ENCODE results near the gene BRCA1. TPM values are rescaled to one million over a fixed set of nuclear protein-coding genes. Genes with fewer than 3 reads are reported as not detected.
A peak's percentile ranks its signal among the peaks of the same experiment; 100 is the strongest.
"Not testable (repeated sequence)": the region's sequence is repeated elsewhere in the genome, so short reads cannot be mapped to it uniquely, and the experiment has no call there.

BRCA1 gene
- 10 to 100 TPM; 29.5 to 37.4 (median 36.5) TPM for total RNA-seq

- no peaks in the 10 kb centered on the region for H3K27me3 Mint-ChIP-seq (ENCODE audit: low read depth)
- peaks cover 26% of the 10 kb centered on the region for H3K4me1 Mint-ChIP-seq (ENCODE audit: low read depth)
- H3K4me3 Mint-ChIP-seq: peak within 1 kb of the TSS; percentile 95
- H3K9me3 Mint-ChIP-seq: no peaks in the 10 kb centered on the region
- peak; percentile 88 for DNase-seq
- H3K36me3 Mint-ChIP-seq (ENCODE audit: insufficient read depth): peaks cover 11% of the 10 kb centered on the region
- peak; percentile 99 for ATAC-seq
These were observed at the start of gene BRCA1 for GRCh38 chr17:43125133-43125966. Gene BRCA1, minus strand, starts transcription at chr17:43125364. Its CDS starts 1,268 bp downstream, at chr17:43124096.

GRCh38 chr17:43171586-43172487 lies 46.7 kb upstream of the BRCA1 start:
- no peaks in the 10 kb centered on the region for H3K27me3 Mint-ChIP-seq (ENCODE audit: low read depth)
- no peaks in the 10 kb centered on the region for H3K9me3 Mint-ChIP-seq
- H3K4me3 Mint-ChIP-seq: no peak overlapping the region
- peaks cover 14% of the 10 kb centered on the region for H3K36me3 Mint-ChIP-seq (ENCODE audit: insufficient read depth)
- H3K4me1 Mint-ChIP-seq (ENCODE audit: low read depth): peaks cover 36% of the 10 kb centered on the region
- DNase-seq: no peak
- ATAC-seq: no peak

- Mint-ChIP-seq H3K4me1 (ENCODE audit: low read depth) (peaks cover 27% of the 10 kb centered on the region), H3K4me3 (no peak within 1 kb of the TSS), H3K9me3 (no peaks in the 10 kb centered on the region), H3K27me3 (ENCODE audit: low read depth) (no peaks in the 10 kb centered on the region), H3K36me3 (ENCODE audit: insufficient read depth) (peaks cover 11% of the 10 kb centered on the region)
- ATAC-seq (peak; percentile 79 to 83), DNase-seq (peak; percentile 88)
These were observed 45.8 kb upstream of the BRCA1 start, which contains the start of gene NBR1 for GRCh38 chr17:43170766-43171585. Gene NBR1, plus strand, starts transcription at chr17:43171214. Its CDS starts 4,586 bp downstream, at chr17:43175800.

- Mint-ChIP-seq H3K36me3 (ENCODE audit: insufficient read depth) (peaks cover 4% of the 10 kb centered on the region), H3K4me1 (ENCODE audit: low read depth) (peaks cover 20% of the 10 kb centered on the region), H3K9me3 (no peaks in the 10 kb centered on the region), H3K4me3 (no peak overlapping the region), H3K27me3 (ENCODE audit: low read depth) (no peaks in the 10 kb centered on the region)
- ATAC-seq (peak; percentile 86 to 88), DNase-seq (peak; percentile 79)
These were observed 45.1 kb upstream of the BRCA1 start for GRCh38 chr17:43170140-43170765.

- no peak for DNase-seq
- Mint-ChIP-seq H3K9me3 (no peaks in the 10 kb centered on the region), H3K4me3 (no peak overlapping the region), H3K4me1 (ENCODE audit: low read depth) (peaks cover 17% of the 10 kb centered on the region), H3K27me3 (ENCODE audit: low read depth) (no peaks in the 10 kb centered on the region), H3K36me3 (ENCODE audit: insufficient read depth) (peaks cover 4% of the 10 kb centered on the region)
- ATAC-seq: peak; percentile 10 to 12
These were observed 44.5 kb upstream of the BRCA1 start for GRCh38 chr17:43169561-43170139.

- H3K4me1 Mint-ChIP-seq (ENCODE audit: low read depth); H3K27me3 Mint-ChIP-seq (ENCODE audit: low read depth); DNase-seq; H3K36me3 Mint-ChIP-seq (ENCODE audit: insufficient read depth); H3K4me3 Mint-ChIP-seq; H3K9me3 Mint-ChIP-seq; ATAC-seq: not testable (repeated sequence)
These were observed 40.8 kb upstream of the BRCA1 start for GRCh38 chr17:43165971-43166370.

- not testable (repeated sequence) for H3K9me3 Mint-ChIP-seq; DNase-seq; ATAC-seq; H3K27me3 Mint-ChIP-seq (ENCODE audit: low read depth); H3K36me3 Mint-ChIP-seq (ENCODE audit: insufficient read depth); H3K4me1 Mint-ChIP-seq (ENCODE audit: low read depth); H3K4me3 Mint-ChIP-seq
These were observed 34.8 kb upstream of the BRCA1 start for GRCh38 chr17:43159957-43160356.

- not testable (repeated sequence) for H3K9me3 Mint-ChIP-seq; DNase-seq; H3K4me1 Mint-ChIP-seq (ENCODE audit: low read depth); H3K27me3 Mint-ChIP-seq (ENCODE audit: low read depth); H3K36me3 Mint-ChIP-seq (ENCODE audit: insufficient read depth); H3K4me3 Mint-ChIP-seq; ATAC-seq
These were observed 34.1 kb upstream of the BRCA1 start for GRCh38 chr17:43159232-43159631.

- ATAC-seq (no peak), DNase-seq (no peak)
- H3K4me1 Mint-ChIP-seq (ENCODE audit: low read depth): no peaks in the 10 kb centered on the region
- H3K9me3 Mint-ChIP-seq: peaks cover 6% of the 10 kb centered on the region
- H3K27me3 Mint-ChIP-seq (ENCODE audit: low read depth): no peaks in the 10 kb centered on the region
- H3K36me3 Mint-ChIP-seq (ENCODE audit: insufficient read depth): peaks cover 7% of the 10 kb centered on the region
- no peak overlapping the region for H3K4me3 Mint-ChIP-seq
These were observed 30.5 kb upstream of the BRCA1 start for GRCh38 chr17:43155666-43156065.

GRCh38 chr17:43153197-43153835 lies 28.2 kb upstream of the BRCA1 start:
- H3K4me1 Mint-ChIP-seq (ENCODE audit: low read depth); DNase-seq; H3K9me3 Mint-ChIP-seq; H3K36me3 Mint-ChIP-seq (ENCODE audit: insufficient read depth); ATAC-seq; H3K4me3 Mint-ChIP-seq; H3K27me3 Mint-ChIP-seq (ENCODE audit: low read depth): not testable (repeated sequence)

GRCh38 chr17:43151880-43152456 lies 26.8 kb upstream of the BRCA1 start:
- DNase-seq: no peak
- Mint-ChIP-seq H3K27me3 (ENCODE audit: low read depth) (no peaks in the 10 kb centered on the region), H3K36me3 (ENCODE audit: insufficient read depth) (peaks cover 5% of the 10 kb centered on the region), H3K4me1 (ENCODE audit: low read depth) (no peaks in the 10 kb centered on the region), H3K9me3 (peaks cover 6% of the 10 kb centered on the region), H3K4me3 (no peak overlapping the region)
- no peak for ATAC-seq

GRCh38 chr17:43146649-43147048 lies 21.5 kb upstream of the BRCA1 start:
- no peak overlapping the region for H3K4me3 Mint-ChIP-seq
- H3K36me3 Mint-ChIP-seq (ENCODE audit: insufficient read depth): peaks cover 11% of the 10 kb centered on the region
- no peaks in the 10 kb centered on the region for H3K27me3 Mint-ChIP-seq (ENCODE audit: low read depth)
- no peak for ATAC-seq
- no peaks in the 10 kb centered on the region for H3K4me1 Mint-ChIP-seq (ENCODE audit: low read depth)
- no peak for DNase-seq
- no peaks in the 10 kb centered on the region for H3K9me3 Mint-ChIP-seq

- H3K9me3 Mint-ChIP-seq: no peaks in the 10 kb centered on the region
- no peaks in the 10 kb centered on the region for H3K4me1 Mint-ChIP-seq (ENCODE audit: low read depth)
- no peak for ATAC-seq
- H3K36me3 Mint-ChIP-seq (ENCODE audit: insufficient read depth): peaks cover 15% of the 10 kb centered on the region
- H3K4me3 Mint-ChIP-seq: no peak overlapping the region
- no peaks in the 10 kb centered on the region for H3K27me3 Mint-ChIP-seq (ENCODE audit: low read depth)
- no peak for DNase-seq
These were observed 18.0 kb upstream of the BRCA1 start for GRCh38 chr17:43143201-43143600.
